Measurements from ENCODE around the gene DSG3. TPM values are rescaled to one million over a fixed set of nuclear protein-coding genes. Genes with fewer than 3 reads are reported as not detected.
A peak's percentile ranks its signal among the peaks of the same experiment; 100 is the strongest.

DSG3 gene
- total RNA-seq, 2 donors from 2014 or later: not detected

DNA sequence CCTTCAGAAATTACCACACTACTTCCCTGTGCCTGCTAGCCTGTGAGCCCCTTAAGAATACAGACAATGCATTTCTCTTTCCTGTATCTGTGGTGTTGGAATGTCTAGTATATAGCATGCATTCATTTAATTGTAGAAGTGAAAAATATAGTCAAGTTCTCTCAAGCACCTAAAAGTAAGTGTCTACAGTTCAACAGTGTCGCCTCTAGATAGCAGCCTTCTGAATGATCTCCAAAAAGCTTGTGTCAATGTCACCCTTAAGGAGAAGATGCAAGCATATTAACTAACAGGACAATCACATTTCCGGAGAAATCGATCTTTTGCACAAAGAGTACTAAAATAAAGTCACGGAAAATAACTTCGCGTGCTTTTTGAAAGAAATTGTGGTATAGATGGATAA is 27.5 kb upstream of the DSG3 start:
- TF ChIP-seq, protein P1, sequence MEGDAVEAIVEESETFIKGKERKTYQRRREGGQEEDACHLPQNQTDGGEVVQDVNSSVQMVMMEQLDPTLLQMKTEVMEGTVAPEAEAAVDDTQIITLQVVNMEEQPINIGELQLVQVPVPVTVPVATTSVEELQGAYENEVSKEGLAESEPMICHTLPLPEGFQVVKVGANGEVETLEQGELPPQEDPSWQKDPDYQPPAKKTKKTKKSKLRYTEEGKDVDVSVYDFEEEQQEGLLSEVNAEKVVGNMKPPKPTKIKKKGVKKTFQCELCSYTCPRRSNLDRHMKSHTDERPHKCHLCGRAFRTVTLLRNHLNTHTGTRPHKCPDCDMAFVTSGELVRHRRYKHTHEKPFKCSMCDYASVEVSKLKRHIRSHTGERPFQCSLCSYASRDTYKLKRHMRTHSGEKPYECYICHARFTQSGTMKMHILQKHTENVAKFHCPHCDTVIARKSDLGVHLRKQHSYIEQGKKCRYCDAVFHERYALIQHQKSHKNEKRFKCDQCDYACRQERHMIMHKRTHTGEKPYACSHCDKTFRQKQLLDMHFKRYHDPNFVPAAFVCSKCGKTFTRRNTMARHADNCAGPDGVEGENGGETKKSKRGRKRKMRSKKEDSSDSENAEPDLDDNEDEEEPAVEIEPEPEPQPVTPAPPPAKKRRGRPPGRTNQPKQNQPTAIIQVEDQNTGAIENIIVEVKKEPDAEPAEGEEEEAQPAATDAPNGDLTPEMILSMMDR (conservative IDR thresholded peaks at IDR 0.05): no peak
- Mint-ChIP-seq H3K36me3 (ENCODE audit: low read depth) (no peaks in the 10 kb centered on the region), H3K4me1 (no peaks in the 10 kb centered on the region), H3K27me3 (ENCODE audit: insufficient read depth) (no peaks in the 10 kb centered on the region), H3K27ac (no peak overlapping the region), H3K9me3 (no peaks in the 10 kb centered on the region), H3K4me3 (no peak overlapping the region)
- Histone ChIP-seq H3K9me3 (ENCODE audit: control insufficient read depth, low read length) (no peaks in the 10 kb centered on the region), H3K4me1 (ENCODE audit: control insufficient read depth, insufficient read depth, low read length) (no peaks in the 10 kb centered on the region), H3K4me3 (ENCODE audit: low read length) (no peak overlapping the region), H3K9ac (ENCODE audit: extremely low read depth, low read length, poor library complexity, severe bottlenecking) (no peak overlapping the region), H3K36me3 (ENCODE audit: control insufficient read depth, insufficient read depth, low read length) (no peaks in the 10 kb centered on the region), H3K27me3 (ENCODE audit: control insufficient read depth, insufficient read depth, low read length, poor library complexity, severe bottlenecking) (no peaks in the 10 kb centered on the region), H3K27ac (ENCODE audit: low read depth, low read length) (no peak overlapping the region)
- DNase-seq: no peak
- WGBS, 2 experiments (ENCODE audit: insufficient coverage in 1 of 2, insufficient read length in 1 of 2): 91 to 98% methylated on average over 6 of the region's 6 CpGs

DNA sequence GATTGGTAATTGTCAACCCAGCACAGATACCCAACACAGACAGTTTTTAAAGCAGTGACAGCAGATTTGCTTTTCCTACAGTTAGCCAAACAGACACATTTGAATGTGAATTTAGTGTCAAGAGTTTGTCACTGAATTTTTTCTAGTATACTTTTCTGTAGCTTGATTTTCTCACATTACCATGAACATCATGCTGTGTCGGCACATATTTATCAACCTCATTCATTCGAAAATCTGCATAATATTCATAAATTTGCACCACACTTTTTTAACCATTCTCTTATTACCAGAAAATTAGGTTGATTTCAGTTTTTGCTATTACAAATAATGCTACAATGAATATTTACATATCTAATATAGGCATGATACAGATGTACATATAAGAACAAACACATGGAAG is 27.0 kb upstream of the DSG3 start:
- Histone ChIP-seq H3K27me3 (ENCODE audit: control insufficient read depth, insufficient read depth, low read length, poor library complexity, severe bottlenecking) (no peaks in the 10 kb centered on the region), H3K36me3 (ENCODE audit: control insufficient read depth, insufficient read depth, low read length) (no peaks in the 10 kb centered on the region), H3K9me3 (ENCODE audit: control insufficient read depth, low read length) (no peaks in the 10 kb centered on the region), H3K4me1 (ENCODE audit: control insufficient read depth, insufficient read depth, low read length) (no peaks in the 10 kb centered on the region), H3K9ac (ENCODE audit: extremely low read depth, low read length, poor library complexity, severe bottlenecking) (no peak overlapping the region), H3K27ac (ENCODE audit: low read depth, low read length) (no peak overlapping the region), H3K4me3 (ENCODE audit: low read length) (no peak overlapping the region)
- Mint-ChIP-seq H3K4me1 (no peaks in the 10 kb centered on the region), H3K9me3 (no peaks in the 10 kb centered on the region), H3K36me3 (ENCODE audit: low read depth) (no peaks in the 10 kb centered on the region), H3K27ac (no peak overlapping the region), H3K4me3 (no peak overlapping the region), H3K27me3 (ENCODE audit: insufficient read depth) (no peaks in the 10 kb centered on the region)
- 80 to 92% methylated on average over 1 to 2 of the region's 2 CpGs for WGBS, 2 experiments (ENCODE audit: insufficient coverage in 1 of 2, insufficient read length in 1 of 2)
- no peak for DNase-seq
- TF ChIP-seq, protein P1 (conservative IDR thresholded peaks at IDR 0.05): no peak

DNA sequence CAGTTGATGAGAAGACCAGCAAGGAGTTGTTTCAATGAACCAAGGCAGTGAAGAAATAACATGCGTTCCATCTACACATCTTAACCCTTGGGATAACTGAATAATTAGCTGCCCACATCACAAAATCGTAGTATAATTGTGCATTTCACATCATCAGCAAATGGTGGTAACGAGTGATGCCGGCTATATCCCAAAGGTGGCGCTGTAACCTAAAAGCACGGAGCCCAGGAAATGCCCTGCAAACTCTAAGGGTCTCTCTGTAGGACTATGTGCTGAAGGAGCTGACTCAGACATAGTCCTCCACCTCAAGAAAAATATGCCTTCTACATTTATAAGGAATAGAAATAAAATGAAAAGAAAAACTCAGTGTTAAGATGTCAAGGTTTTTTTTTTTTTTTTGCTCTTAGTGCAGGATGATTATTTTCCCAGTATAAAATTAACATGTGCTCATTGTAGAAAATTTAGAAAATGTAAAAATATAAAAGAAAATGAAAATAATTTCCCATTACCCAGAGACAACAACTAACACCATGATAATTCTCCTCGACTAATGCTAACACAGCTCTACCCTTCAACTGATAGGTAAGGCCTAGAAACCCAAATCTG is 23.1 kb upstream of the DSG3 start:
- Mint-ChIP-seq H3K4me1 (no peaks in the 10 kb centered on the region), H3K36me3 (ENCODE audit: low read depth) (no peaks in the 10 kb centered on the region), H3K9me3 (no peaks in the 10 kb centered on the region), H3K27ac (no peak overlapping the region), H3K4me3 (no peak overlapping the region), H3K27me3 (ENCODE audit: insufficient read depth) (no peaks in the 10 kb centered on the region)
- H3K4me1 ChIP-seq (ENCODE audit: control insufficient read depth, insufficient read depth, low read length): no peaks in the 10 kb centered on the region
- no peaks in the 10 kb centered on the region for H3K9me3 ChIP-seq (ENCODE audit: control insufficient read depth, low read length)
- DNase-seq: peak; percentile 87
- H3K27me3 ChIP-seq (ENCODE audit: control insufficient read depth, insufficient read depth, low read length, poor library complexity, severe bottlenecking): no peaks in the 10 kb centered on the region
- H3K9ac ChIP-seq (ENCODE audit: extremely low read depth, low read length, poor library complexity, severe bottlenecking): no peak overlapping the region
- no peak overlapping the region for H3K27ac ChIP-seq (ENCODE audit: low read depth, low read length)
- 20 to 33% methylated on average over 3 to 7 of the region's 7 CpGs for WGBS, 2 experiments (ENCODE audit: insufficient coverage in 1 of 2, insufficient read length in 1 of 2)
- TF ChIP-seq, protein P1 (conservative IDR thresholded peaks at IDR 0.05): peak; percentile 97
- no peak overlapping the region for H3K4me3 ChIP-seq (ENCODE audit: low read length)
- no peaks in the 10 kb centered on the region for H3K36me3 ChIP-seq (ENCODE audit: control insufficient read depth, insufficient read depth, low read length)

All from endodermal cell (in vitro differentiated cells).